NCI-H1105 treated with DMSO at 0.1 percent for 48 hours (cell line): ENCODE results near the gene RIN3.

ENCODE experiments used
- DNase-seq: peaks from one replicate; lab custom pipeline; 2025; lab: John Stamatoyannopoulos, UW

RIN3 gene, protein sequence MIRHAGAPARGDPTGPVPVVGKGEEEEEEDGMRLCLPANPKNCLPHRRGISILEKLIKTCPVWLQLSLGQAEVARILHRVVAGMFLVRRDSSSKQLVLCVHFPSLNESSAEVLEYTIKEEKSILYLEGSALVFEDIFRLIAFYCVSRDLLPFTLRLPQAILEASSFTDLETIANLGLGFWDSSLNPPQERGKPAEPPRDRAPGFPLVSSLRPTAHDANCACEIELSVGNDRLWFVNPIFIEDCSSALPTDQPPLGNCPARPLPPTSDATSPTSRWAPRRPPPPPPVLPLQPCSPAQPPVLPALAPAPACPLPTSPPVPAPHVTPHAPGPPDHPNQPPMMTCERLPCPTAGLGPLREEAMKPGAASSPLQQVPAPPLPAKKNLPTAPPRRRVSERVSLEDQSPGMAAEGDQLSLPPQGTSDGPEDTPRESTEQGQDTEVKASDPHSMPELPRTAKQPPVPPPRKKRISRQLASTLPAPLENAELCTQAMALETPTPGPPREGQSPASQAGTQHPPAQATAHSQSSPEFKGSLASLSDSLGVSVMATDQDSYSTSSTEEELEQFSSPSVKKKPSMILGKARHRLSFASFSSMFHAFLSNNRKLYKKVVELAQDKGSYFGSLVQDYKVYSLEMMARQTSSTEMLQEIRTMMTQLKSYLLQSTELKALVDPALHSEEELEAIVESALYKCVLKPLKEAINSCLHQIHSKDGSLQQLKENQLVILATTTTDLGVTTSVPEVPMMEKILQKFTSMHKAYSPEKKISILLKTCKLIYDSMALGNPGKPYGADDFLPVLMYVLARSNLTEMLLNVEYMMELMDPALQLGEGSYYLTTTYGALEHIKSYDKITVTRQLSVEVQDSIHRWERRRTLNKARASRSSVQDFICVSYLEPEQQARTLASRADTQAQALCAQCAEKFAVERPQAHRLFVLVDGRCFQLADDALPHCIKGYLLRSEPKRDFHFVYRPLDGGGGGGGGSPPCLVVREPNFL

DNA sequence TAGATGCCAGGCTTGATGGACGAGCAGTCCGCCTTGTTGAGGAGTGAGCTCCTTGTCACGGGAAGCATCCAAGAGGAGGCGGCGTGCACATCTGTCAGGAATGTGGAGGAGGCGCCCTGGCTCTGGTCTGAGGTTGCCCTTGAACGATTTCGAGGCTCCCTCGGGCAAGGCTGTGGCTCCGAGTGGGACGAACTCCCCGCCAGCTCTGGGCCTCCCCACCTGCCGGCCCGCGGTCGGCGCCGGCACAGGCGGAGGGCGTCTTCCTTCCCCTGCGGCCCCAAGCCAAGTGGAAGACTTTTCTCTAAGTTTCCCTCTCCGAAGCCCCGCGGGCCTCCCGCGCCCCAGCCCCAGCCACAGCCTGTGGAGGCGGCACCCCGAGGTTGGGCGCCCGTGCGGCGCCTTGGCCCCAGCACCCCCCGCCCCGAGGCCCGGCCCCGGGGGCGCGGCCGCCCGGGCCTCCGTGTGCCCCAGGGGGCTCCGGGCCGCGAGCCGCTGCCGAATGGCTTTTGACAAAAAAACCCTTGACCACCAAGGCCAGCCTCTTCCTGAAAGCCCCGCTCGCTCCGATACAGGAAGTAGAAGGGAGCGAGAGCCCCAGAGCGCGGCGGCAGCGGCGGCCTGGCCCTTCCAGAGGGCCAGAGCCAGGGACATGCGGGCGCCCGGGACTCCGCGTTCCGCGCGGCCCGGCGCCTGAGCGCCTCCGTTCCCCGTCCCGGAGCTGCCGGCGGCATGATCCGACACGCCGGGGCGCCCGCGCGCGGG, at the start of gene RIN3:
RIN3 (plus strand) TSS at position 578 of the 762 bp plus-strand sequence; CDS start at position 730, 152 bp downstream.
- DNase-seq: no peak

DNA sequence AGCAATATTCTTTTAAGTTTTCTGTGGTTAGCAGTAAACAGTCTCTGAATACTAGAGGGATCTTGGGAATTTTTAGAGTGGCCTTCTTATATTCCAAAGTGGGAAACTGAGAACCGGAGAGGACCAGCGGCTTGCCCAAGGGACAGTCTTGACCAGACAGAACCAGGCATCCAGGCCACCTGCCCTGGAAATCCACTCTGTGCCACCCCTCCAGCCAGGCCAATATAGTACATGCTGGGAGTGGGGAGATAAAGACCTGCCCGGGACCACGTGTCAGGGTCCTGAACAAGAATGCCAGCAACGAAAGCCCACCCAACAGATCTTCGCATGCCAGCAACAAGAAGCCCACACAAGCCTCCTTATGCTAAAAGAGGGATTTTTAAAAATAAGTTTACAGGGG, 49.4 kb upstream of the RIN3 start:
- no peak for DNase-seq

- DNase-seq: no peak
Measured at GRCh38 chr14:92464716-92465115, 48.9 kb upstream of the RIN3 start.

DNA sequence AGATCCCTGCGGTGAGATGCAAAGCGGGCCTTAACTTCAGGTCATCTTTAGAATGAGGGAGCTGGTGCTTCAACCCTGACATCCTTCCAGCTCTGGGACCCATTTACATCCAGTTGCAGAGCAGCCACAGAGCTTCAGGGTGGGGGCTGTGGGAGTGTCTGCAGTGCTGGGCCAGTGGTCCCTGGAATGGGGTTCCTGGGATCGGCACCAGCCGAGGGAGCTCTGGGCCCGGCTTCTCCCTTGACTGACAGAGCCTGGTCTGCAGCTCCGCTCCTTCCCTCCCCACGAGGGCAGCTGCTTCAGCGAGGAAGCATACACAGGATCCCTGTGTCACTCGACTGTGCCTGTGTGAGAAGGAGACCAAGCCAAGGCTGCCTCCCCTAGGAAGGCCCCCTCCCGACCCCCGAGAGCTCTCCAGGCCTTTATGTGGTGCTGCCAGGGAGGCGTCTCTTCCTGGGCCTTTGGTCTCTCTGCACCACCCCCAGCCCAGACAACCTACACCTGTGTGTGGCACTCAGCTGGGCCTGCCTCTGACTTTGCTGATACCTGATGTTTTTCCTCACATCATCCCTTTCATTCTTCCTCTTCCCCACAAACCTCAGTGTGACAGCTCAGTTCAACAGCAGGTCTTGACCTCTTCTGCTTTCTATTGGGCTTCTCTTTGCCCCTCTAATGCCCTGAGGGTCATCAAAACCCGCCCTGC, 48.1 kb upstream of the RIN3 start:
- DNase-seq: no peak

- no peak for DNase-seq
Measured at GRCh38 chr14:92466059-92466458, 47.5 kb upstream of the RIN3 start.

DNA sequence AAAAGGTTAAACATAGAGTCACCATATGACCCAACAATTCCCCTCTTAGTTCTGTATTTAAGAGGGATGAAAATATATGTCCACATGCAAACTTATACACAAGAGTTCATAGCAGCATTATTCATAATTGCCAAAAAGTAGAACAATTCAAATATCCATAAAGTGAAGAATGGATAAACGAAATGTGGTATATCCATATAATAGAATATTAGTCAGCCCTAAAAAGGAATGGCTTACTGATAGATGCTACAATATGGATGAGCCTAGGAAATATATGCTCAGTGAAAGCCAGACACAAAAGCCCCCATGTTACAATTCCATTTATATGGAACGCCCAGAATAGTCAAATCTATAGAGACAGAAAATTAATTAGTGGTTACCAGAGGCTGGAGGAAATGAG, 44.1 kb upstream of the RIN3 start:
- DNase-seq: no peak

DNA sequence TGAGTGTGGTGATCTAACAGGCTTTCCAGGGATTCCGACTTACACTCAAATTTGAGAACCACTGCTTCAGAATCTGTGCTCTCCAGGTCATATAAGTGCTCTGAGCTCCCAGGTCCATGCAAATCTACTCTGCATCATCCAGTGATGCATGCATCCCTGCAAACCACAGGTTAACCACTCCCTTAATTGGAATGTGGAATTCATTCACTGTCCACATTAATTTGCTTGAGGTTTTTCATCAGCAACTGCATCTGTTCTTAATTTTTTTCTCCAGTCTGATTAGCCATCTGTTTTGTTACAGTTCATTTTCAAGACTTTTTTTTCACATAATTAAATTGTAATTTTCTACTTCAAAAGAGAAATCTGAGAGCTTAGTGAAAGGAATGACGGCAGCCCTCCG, 43.4 kb upstream of the RIN3 start:
- no peak for DNase-seq

DNA sequence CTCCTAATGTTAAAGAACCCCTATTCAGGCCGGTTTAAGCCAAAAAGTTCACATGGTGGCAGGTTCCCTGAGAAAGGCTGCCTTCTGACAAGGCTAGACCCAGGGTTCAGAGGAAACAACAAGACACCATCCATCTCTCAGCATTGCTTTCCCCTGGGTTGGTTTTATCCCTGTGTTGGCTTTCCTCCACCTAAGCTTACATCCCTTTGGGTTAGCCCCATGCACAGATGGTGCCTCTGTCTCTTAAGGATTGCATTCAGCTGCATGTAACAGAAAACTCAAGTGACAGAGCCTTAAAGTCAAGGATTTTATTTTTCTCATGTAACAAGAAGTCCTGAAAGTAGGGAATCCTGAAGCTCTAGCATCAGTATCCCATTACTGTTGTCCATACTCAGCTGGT, 42.8 kb upstream of the RIN3 start:
- DNase-seq: no peak

DNA sequence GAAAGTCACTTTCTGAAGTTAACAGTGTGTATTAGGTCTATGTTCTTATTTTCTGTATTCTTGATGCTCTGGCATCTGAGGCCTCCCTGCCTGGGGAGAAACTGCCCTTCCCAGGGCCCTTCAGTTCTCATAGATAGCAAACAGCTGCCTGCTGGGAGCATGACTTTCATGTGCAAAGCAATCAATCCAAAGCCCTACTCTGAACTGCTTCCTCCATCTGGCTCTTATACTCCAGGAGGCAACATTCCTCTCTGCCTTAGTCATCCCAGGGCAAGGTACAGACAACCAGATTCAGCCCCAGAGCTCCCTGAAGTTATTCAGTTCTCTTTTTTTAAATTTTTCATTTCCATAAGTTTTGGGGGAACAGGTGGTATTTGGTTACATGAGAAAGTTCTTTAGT, 41.7 kb upstream of the RIN3 start:
- DNase-seq: no peak

DNA sequence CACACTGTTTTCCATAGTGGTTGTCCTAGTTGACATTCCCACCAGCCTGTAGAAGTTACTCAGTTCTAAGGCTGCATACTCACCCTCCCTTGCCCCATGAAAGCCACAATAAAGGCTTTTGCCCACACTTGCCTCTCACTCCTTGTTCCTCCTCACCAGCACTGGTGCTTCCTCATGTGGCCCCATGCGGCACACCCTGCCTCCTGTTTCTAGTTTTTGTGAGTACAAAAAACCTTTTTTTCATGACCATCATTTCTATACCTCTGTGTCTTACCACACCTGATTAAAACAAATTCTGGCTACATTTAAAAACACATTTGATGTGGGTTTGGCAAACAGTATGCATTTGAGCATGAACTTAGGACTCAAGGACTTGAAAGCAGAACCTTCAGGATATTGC, 40.7 kb upstream of the RIN3 start:
- DNase-seq: no peak

DNA sequence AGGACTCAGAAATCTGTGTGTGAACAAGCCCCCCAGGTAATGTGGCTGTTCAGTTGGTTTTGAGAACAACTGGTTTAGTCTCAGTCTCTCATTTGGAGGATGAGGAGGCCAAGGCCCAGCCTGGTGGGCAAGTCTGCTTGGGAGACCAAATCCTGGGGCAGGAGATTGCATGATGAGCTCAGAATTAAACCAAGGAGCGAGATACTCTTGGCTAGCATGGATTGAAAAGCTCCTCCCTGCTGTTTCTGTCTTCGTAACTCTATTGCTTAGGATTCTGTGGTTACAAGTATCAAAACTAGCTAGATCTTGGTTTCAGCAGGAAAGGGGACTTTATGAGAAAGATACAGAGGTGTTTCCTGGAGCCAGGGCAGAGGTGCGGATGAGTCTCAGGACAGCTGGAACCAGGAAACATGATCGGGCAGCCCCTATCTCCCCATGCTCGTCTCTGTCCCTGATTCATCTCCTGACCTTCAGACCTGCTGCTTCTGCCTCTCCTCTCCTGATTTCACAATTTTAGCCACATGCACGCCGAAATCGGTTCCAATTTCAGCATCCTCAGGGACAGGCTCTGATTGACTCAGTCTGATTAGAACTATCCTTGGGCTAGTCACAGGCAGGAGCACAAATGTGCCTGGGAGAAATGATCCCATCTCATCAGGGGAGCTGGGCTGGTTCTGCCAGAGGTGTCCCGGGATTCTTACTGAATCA, 40.2 kb upstream of the RIN3 start:
- no peak for DNase-seq

DNA sequence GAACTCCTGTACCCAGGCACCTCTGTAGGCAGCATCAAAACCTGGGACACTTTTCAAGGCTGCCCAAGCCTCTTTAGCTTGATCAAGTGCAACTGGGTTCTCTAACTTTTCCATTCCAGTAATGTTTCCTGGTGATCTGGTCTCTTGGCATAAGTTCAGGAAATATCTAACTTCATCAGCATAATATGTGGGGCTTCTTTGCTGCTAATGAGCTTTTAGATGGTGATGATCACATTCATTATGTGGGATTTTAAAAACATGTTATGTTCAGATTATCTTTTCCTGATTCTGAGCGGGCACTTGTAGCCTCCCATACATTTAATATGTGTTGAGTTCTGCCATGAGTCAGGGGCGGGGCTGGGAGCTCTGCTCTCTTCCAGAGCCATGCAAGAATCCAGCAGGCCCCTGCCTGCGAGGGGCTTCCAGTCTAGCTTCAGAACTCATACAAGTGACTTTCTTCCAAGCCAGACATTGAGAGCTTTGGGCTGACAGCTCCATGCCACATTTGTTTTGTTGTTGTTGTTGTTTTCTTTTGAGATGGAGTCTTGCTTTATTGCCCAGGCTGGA, 39.5 kb upstream of the RIN3 start:
- DNase-seq: no peak

DNA sequence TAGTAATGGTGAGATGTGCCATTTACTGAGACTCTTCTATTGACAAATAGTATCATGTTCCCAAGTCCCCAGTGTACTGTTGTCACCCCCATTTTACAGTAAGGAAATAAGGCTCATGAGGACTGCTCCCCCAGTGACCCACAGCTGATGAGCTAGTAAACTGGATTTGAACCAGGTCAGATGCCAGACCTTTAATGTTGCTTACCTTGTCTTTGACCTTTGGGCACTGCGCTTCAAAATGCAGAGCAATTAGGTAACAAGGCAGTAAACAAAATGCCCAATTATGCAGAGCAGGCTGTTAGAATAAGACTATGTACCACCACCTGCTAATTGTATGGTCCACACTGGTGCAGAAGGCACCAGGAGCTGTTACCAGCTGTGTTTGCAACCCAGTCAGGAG, 38.5 kb upstream of the RIN3 start:
- no peak for DNase-seq

DNA sequence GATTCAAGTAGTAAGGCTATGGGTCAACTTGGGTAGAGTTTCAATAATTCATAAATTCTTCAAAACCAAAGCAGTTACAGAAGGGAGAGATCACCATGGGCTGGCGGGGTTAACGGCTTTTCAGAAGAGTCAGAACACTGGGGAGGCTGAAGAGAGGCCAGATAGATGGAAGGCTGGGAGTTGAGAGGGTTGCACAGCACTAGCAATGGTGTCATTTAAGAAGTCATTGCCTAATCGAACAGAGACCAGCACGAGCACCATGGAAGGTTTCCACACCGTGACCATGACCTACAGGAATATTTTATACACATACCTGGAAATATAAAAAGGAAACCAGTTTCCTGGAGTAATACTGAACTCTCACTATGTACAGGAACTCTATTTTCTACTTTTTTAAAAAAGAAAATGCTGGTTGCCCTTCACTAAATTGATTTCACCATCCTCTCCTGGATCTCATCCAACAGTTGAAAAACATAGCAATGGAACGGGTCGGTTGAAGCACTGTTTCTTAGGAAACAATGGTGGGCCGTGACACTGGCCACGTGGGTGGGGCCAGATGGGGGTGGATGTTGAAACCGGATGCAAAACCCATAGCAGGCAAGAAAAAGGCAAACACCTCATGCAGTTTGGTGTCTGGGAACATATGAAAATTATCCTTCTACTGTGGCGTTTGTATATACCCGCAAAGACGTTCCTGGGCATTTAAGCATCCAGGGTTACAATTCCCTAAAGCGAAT, 38.0 kb upstream of the RIN3 start:
- no peak for DNase-seq

DNA sequence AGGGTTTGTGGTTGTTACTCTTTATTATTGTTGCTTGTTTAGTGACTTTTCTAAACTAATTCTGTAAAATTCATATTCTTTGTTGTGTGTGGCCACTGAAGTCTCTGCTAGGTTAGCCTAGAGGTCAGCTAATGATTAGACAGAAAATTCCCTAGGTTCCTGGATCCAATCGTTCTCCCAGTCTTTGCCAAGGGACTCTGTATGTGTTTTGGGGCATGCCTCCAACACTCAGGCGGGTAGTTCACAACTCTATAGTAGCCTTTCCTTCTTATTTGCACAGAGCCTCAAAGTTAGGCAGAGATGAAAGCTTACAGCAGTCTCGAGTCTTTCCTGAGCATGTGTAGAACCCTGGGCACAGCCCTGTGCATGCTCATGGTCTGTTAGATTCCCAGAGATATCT, 32.7 kb upstream of the RIN3 start:
- no peak for DNase-seq

GRCh38 chr14:92481386-92481785, 32.2 kb upstream of the RIN3 start:
- no peak for DNase-seq

DNA sequence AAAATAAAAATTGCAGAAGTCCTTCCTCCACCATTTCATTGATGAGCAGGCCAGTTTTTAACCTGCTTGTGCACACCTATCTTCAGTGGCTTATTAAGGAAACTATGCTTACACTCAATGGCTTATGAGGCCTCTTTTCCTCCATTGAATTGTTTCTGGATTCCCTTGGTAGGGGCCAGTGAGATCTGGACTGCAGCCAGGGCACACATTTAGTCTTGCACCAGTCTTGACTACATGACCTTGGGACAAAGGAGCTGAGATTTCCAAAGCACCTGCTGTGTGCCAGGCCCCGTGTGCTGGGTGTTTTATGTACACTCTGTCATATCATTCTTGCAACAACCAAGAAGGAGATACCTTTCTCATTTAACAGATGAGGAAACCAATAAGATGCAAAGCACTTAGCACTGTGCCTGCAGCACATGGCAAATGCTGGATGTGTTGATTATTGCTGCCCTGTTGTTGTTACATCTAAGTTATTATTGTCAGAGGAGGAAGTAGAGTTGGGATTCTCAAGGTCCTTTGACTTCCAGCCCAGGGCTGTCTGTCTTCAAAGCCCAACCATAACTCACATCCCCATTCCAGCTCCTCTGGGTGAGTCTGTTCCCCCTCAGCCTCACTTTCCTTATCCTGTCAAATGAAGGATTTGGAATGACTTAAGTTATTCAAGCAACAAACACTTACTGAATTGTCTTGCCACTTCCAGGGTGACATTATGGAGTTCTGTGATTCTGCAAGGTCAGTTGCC, 31.6 kb upstream of the RIN3 start:
- no peak for DNase-seq

DNA sequence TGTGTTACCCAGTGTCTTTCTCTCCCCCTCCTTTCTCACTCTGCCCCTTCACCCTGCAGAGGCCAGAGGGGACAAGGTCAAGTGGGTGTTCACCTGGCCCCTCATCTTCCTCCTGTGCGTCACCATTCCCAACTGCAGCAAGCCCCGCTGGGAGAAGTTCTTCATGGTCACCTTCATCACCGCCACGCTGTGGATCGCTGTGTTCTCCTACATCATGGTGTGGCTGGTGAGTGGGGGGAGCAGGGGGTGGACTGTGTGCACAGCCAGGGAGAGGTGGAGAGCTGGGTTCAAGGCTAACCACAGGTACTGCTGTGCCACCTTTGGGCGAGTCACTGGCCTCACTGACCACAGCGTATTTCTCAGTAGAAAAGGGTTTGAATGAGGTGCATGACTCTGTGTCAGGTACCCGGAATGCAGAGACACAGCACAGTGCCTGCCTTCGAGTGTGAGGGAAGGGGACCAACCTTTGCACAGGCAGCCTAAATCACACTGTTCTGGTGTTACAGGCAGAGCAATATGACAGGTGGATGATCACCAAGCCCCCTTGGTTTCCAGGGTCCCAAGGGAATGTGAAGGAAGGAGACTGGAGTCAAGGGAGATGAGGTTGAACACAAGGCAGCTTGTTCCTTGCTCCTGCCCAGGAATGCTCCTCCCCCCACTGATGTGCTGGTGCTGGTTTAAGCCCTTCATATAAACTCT, 30.8 kb upstream of the RIN3 start:
- no peak for DNase-seq
